ENCODE measurements around the gene MYCBPAP.

MYCBPAP gene

DNA sequence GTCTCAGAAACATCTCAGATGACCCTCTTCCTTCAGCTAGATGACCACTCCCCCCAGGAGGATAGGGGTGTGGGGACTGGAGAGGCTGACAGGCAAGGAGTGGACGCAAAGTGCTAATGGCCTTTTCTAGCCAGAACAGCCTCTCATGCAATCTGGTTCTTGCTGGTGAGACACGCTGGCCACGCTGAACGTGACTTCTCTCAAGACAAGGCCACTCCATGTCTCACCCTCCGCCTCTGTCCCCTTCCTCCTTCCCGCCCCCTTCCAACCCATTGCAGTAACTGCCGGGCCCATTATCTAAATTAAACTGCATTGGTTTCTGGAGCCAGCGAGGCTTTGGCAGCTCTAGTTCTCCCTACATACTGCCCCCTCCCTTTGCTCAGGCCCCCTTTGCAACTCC lies 61.8 kb downstream of the MYCBPAP start:
- H3K4me3 ChIP-seq (replicated peaks; ENCODE audit: low read depth, low read length): no peak overlapping the region
- TF ChIP-seq CTCF (IDR thresholded peaks at IDR 0.05; ENCODE audit: low read length, missing control alignments): no peak
- no peak for DNase-seq (ENCODE audit: low read depth)

DNA sequence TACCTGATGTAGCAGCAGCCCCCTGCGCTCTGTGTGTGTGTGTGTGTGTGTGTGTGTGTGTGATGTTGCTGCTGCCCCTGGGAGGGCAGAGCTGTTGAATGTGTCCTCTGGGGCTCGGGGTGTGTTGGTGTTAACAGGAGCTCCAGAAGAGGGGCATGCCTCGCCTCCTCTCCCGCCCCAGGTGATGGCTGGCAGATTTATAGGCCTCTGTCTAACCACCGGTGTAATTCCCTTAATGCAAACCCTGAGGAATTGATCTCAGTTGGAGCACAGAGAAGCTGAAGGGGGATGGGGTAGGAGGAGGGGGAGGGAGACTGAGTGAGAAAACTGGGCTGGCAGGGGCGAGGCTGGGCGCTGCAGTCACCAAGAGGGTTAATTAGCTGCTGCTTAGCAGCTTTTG lies 62.3 kb downstream of the MYCBPAP start:
- no peak for TF ChIP-seq CTCF (IDR thresholded peaks at IDR 0.05; ENCODE audit: low read length, missing control alignments)
- DNase-seq (ENCODE audit: low read depth): no peak

GRCh38 chr17:50571681-50572080 lies 63.4 kb downstream of the MYCBPAP start:
- no peak overlapping the region for H3K4me3 ChIP-seq (replicated peaks; ENCODE audit: low read depth, low read length)

More for the DNA sequence above, 62.3 kb downstream of the MYCBPAP start:
- H3K4me3 ChIP-seq (replicated peaks; ENCODE audit: low read depth, low read length): no peak overlapping the region

GRCh38 chr17:50572541-50572940 lies 64.3 kb downstream of the MYCBPAP start:
- H3K4me3 ChIP-seq (replicated peaks; ENCODE audit: low read depth, low read length): no peak overlapping the region
- no peak for DNase-seq (ENCODE audit: low read depth)
- no peak for TF ChIP-seq CTCF (IDR thresholded peaks at IDR 0.05; ENCODE audit: low read length, missing control alignments)

More at GRCh38 chr17:50571681-50572080, 63.4 kb downstream of the MYCBPAP start:
- no peak for DNase-seq (ENCODE audit: low read depth)
- TF ChIP-seq CTCF (IDR thresholded peaks at IDR 0.05; ENCODE audit: low read length, missing control alignments): no peak

DNA sequence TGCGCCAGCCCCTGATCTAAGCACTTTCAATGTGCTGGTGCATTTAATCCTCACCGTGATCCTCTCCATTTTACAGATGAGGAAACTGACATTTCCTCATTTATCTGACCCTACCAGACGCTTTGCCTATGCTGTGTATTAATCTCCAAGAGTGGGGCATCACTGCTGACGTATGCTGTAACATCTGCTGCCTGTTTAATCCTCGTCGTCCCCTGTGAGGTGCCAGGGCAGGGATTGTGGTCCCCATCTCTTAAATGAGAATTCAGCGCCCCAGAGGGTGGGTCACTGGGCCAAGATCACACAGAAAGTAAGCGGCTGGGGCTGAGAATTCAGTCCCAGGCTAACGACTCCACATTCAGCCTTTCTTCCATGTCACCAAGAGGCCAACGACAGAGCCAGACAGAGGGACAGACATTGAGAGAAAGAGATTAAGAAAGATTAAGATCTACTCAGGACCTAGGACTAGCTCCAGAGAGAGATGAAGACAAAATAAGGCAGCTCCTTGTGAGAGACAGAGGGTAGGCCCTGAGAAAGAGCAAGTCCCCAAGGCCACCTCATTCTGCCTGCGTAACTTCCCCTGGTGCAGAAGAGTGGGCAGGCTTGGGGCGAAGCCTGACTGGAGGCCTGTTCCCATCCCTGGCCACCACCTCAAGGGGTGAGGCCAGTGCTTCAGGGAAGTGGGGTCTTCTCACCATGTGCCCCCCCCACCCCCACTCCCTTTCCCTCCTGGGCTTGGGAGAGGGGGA lies 65.8 kb downstream of the MYCBPAP start:
- TF ChIP-seq CTCF (IDR thresholded peaks at IDR 0.05; ENCODE audit: low read length, missing control alignments): no peak
- no peak for DNase-seq (ENCODE audit: low read depth)
- no peak overlapping the region for H3K4me3 ChIP-seq (replicated peaks; ENCODE audit: low read depth, low read length)

DNA sequence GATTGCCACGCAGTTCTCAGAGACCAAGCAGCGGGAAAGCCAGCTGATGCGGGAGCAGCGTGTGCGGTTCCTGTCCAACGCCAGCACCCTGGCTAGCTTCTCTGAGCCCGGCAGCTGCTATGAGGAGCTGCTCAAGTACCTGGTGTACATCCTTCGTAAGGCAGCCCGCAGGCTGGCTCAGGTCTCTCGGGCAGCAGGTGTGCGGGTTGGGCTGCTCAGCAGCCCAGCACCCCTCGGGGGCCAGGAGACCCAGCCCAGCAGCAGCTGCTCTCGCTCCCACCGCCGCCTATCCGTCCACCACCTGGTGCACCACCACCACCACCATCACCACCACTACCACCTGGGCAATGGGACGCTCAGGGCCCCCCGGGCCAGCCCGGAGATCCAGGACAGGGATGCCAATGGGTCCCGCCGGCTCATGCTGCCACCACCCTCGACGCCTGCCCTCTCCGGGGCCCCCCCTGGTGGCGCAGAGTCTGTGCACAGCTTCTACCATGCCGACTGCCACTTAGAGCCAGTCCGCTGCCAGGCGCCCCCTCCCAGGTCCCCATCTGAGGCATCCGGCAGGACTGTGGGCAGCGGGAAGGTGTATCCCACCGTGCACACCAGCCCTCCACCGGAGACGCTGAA lies 67.5 kb downstream of the MYCBPAP start:
- H3K4me3 ChIP-seq (replicated peaks; ENCODE audit: low read depth, low read length): no peak overlapping the region
- DNase-seq (ENCODE audit: low read depth): no peak
- TF ChIP-seq CTCF (IDR thresholded peaks at IDR 0.05; ENCODE audit: low read length, missing control alignments): no peak
